ENCODE results near the gene CIB1.
"Not testable (repeated sequence)": the region's sequence is repeated elsewhere in the genome, so short reads cannot be mapped to it uniquely, and the experiment has no call there.

The CIB1 gene

DNA sequence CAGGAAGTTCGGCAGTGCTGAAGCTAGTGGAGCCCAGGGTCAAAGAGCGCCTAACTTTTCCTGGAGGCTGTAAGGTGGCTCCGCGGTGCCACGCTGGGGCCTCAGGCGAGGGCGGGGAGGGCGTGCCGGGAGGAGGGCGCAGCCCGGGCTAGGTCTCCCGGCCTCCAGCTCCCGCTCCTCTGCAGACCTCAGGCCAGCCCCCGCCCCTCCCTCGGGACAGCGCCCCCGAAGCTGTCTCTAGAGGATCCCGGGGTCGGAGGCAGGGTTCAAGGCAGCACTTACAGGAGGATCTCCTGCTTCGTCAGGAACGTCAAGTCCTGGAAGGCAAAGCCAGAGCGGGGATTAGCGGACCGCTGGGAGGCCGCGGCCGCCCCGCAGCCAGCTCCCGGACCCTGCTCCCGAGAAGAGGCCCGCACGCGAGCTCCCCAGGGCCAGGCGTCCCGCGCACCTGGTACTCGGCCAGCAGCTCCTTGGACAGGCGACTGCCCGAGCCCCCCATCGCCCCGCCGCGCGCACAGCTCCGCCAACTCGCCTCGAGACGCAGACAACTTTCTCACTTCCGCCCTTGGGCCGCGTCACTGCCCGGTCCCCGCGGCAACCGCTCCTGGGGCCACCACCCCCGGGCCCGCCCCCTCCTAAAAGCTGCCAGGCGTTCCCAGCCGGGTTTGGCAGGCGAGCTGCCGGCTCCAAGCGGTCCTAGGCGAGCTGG, at the start of gene CIB1:
CIB1 (minus strand) TSS at position 555 of the 709 bp plus-strand sequence; CDS start at position 499, 56 bp downstream.
- peak; percentile 46 for DNase-seq (ENCODE audit: low spot score)

DNA sequence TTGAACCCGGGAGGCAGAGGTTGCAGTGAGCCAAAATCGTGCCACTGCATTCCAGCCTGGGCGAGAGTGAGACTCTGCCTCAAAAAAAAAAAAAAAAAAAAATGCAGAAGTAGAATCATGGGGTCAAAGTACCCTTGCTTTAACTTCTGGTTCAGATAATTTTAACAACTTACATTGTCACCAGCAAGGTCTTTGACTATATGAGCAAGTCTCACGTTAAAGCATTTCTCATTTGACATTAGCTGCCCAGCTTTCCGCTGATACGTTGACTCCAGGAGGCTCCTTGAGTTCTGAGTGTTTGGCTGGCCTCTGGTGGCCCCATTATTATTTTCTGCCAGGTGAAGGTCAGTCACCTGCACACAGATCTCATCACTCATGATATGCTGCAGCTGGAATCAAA, 47.9 kb upstream of the CIB1 start:
- not testable (repeated sequence) for DNase-seq (ENCODE audit: low spot score)

DNA sequence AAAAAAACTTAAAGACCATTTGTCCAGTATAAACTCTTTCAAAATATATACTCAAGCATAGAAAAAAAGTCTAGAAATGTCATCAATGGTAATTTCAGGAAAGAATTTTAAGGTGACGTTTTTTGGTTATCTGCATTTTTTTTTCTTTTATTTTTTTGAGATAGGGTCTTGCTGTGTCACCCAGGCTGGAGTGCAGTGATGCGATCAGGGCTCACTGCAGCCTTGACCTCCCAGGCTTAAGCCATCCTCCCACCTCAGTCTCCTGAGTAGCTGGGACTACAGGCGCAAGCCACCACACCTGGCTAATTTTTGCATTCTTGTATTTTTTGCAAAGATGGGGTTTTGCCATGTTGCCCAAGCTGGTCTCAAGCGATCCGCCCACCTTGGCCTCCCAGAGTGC, 47.0 kb upstream of the CIB1 start:
- not testable (repeated sequence) for DNase-seq (ENCODE audit: low spot score)

DNA sequence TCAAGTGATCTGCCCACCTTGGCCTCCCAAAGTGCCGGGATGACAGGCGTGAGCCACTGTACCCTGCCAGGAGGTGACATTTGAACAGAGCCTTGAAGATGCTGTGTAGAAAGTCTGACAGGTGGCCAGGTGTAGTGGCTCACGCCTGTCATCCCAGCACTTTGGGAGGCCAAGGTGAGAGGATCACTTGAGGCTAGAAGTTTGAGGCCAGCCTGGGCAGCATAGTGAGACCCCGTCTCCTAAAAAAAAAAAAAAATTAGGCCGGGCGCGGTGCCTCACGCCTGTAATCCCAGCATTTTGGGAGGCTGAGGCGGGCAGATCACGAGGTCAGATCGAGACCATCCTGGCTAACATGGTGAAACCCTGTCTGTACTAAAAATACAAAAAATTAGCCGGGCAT, 44.7 kb upstream of the CIB1 start:
- not testable (repeated sequence) for DNase-seq (ENCODE audit: low spot score)

DNA sequence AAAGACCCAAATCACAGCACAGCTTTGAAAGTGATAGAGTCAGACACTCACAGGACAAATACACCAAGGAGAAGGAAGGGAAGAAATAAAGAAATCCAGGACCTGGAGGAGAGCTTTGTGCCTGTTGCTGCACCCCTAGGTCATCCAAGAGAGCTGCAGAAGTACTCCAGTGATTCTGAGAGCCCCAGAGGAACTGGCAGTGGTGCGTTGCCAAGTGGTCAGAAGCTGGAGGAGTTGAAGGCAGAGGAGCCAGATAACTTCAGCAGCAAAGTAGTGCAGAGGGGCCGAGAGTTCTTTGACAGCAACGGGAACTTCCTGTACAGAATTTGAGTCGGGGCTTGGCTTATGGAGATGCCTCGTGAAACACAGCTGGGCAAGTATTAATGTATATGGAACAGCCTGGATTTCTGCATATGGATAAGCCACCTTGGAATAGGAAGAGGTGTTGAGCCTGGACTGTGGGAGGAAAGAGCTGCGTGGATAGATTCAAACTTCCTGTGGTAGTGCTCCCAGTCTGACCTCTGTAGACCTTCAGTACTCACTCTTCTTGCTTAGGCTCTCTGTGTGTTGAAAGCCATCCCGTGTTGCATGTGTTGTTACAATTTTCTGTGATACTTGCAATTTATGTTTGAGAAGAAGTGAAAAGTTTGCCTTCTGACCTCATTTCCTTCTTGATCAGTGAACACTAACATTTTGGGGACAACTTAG, 37.9 kb upstream of the CIB1 start:
- no peak for DNase-seq (ENCODE audit: low spot score)

DNA sequence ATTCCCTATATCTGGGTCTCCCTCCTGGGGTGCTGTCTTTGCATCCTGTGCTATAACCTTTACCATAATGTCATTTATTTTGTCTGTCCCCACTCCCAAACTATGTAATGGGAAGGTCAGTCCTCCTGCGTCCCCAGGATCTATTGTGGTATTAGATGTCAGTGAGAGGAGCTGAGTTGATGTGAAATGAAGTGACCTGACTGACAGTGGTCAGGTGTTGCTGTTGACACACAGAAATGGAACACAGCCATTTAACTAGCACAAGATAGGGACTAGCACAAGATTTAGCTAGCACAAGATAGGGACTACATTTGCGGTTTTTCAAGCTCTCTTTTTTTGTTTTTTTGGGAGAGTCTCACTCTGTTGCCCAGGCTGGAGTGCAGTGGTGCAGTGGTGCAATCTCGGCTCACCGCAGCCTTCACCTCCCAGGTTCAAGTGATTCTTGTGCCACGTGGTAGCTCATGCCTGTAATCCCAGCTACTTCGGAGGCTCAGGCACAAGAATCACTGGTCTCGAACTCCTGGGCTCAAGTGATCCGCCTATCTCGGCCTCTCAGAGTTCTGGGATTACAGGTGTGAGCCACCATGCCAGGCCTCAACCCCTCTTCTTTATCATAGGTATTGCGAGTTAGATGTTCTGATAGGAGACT, 36.9 kb upstream of the CIB1 start:
- no peak for DNase-seq (ENCODE audit: low spot score)

DNA sequence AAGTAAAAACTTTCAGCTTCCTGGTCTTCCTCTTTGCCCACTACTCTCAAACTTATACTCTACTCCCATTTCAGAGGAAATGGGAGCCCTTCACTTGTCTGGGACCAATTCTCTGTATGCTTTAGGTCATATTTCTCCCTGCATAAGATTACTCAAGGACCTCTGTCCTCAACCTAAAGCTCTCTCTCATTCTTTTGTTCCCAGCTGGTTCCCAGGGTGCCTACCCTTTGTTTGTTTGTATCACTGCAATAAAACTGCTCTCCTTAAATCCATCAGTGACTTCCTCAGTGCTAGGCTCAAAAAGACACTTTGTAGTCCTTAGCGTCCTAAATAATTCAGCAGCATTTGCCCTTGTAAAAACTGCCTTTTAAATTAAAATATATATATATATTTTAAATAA, 34.7 kb upstream of the CIB1 start:
- DNase-seq (ENCODE audit: low spot score) = no peak

DNA sequence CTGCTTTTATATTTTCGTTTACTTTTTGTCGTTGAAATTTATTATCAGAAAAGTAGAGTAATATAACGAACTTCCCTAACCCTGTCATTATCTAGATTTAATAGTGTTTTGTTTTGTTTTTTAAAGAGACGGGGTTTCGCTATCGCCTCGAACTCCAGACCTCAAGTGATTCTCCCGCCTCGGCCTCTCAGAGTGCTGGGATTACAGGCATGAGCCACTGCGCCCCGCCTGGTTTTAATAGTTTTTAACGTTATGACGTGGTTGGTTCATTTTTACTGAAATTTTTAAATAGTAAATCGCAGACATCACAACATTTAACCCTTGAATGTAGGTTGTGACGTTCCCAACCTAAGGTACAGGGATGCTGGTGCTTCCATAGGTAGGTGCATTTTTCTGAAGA, 32.7 kb upstream of the CIB1 start:
- no peak for DNase-seq (ENCODE audit: low spot score)

DNA sequence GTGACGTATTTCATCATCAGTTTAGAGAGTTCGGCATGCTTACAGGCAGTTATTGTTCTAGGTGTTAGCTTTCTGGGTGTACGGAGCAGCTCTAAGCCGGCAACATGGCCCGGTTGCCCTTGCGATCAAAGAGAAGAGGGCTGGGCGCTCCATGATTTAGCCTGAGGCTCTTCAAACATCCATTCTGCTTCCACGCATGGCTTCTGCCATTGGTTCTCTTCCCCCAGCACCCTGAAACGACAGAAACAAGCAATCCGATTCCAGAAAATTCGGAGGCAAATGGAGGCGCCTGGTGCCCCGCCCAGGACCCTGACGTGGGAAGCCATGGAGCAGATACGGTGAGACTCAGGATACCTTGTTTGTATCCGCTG, 32.3 kb upstream of the CIB1 start:
- DNase-seq (ENCODE audit: low spot score) = peak; percentile 29

DNA sequence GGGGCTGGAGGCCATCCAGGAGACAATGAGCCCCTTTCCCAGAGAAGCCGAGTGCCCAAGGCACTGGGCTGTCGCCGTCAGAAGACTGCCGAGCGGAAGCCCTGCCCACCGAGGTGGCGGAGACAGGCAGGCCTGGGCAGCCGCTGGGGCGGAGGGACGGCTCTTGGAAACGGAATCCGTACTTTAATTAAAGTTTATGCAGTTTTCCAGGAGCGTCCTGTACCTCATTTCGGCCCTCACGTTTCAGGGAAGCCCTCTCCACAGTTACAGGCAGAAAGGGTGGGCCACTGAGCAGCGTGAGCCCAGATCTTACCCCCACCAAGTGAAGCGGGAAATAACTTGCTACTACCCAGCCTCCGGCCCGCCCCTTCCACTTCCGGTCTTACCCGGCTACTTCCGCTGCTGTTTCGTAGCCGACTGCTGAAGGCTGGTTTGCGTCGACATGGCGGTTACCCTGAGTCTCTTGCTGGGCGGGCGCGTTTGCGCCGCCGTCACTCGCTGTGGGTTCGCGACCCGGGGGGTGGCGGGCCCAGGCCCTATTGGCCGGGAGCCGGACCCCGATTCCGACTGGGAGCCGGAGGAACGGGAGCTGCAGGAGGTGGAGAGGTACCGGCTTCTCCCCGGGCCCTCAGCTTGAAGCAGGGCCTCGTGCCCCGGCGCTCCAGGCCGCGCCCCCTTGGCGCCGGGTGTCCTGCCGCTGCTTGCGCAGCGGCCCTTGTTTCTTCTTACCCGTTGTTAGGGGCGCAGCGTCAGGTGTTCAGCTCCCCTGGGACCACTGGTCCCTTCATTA, 31.7 kb upstream of the CIB1 start, which contains the start of gene NGRN:
NGRN (plus strand) TSS at position 402 of the 790 bp plus-strand sequence; CDS start at position 443, 41 bp downstream.
- peak; percentile 85 for DNase-seq (ENCODE audit: low spot score)

DNA sequence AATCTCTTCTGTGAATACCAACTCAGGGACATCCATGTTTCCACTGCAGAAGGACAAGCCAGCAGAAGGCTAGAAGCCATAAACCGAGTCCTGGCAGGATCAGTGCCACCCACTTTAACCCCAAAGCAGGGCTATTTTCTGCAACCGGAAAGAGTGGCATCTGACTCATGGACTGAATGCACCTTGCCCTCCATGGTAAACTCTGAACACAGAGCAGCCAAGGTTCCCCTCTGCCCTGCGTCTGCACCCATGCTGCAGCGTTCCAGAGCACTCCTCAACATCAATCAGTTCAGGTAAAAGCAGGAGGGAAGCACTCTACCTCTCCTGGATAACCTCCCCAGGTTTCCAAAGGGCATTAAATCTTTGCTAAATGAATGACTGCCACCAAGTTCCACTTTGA, 30.9 kb upstream of the CIB1 start:
- DNase-seq (ENCODE audit: low spot score) = no peak

DNA sequence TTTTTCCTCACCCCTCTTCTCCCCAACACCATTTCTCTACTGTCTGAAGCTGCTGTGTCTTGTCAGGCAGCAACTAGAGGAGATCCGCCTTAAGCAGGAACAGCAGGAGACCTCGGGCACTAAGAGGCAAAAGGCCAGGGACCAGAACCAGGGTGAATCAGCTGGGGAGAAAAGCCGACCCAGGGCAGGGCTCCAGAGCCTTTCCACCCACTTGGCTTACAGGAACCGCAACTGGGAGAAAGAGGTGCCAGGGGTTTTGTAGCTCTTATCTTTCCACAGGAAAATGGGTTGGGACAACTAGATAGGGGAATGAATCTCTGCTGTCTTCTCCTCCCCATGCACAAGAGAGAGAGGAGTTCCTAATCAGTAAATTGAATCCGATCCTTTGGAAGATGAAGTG, 28.7 kb upstream of the CIB1 start:
- DNase-seq (ENCODE audit: low spot score) = no peak

DNA sequence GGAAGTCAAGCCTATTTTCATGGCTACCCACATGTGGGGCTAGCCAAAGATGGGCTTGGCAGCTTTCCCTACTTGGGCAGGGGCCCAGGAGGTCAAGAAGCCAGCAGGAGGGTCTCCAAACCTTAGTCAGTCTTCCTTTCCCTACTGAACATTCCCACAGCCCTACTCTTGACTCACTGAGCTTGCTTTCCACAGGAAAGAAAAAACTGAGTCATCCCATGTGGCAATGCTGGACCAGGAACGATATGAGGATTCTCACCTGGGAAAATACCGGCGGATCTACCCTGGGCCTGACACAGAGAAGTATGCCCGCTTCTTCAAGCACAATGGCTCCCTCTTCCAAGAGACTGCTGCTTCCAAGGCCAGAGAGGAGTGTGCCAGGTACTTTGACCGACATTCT, 28.1 kb upstream of the CIB1 start:
- no peak for DNase-seq (ENCODE audit: low spot score)

DNA sequence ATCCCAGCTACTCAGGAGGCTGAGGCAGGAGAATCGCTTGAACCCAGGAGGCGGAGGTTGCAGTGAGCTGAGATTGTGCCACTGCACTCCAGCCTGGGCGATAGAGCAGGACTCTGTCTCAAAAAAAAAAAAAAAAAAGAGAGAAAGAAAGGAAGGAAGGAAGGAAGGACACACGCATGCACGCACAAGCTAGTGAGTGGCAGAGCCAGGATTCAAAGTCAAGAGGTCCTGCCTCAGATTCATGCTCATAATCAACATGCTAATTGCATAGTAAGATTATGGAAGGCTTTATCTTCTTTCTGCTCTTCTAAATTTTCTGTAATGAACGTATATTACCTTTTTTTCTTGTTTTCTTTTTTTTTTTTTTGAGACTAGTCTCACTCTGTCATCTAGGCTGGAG, 27.0 kb upstream of the CIB1 start:
- not testable (repeated sequence) for DNase-seq (ENCODE audit: low spot score)

DNA sequence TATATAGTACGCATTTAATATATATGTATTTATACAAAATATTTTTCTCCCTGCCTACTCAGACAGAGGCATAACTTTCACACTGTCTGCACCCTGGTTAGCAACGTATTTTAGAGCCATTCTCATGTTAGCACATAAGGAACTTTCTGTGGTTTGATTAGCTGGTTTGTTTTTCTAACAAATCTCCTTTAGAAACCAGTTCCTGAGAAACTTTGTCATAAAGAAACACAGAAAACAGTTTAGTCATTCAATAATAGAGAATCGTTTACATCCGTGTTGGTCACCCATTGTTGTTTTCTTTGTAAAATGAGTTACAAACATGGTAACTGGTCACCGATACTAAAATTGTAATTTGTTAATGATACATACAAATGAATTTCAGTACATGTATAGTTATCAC, 25.8 kb upstream of the CIB1 start:
- no peak for DNase-seq (ENCODE audit: low spot score)

DNA sequence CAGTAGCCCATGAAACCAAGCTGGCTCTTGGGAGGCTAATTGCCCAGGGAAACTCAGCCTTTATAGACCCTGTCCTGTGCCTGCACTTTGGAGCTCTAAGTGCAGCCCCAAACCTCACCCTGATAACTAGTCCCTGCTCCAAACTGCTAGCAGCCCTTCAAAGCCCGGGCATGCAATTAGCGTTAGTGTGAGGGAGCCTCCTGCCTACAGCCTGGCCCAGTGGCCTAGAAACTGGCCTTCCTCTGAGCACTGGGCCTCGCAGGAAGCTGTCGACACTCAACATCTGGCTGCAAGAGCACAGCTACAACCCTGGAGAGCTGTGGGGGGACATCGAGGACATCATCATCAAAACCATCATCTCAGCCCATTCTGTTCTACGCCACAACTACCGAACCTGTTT, 24.0 kb upstream of the CIB1 start:
- DNase-seq (ENCODE audit: low spot score) = no peak

DNA sequence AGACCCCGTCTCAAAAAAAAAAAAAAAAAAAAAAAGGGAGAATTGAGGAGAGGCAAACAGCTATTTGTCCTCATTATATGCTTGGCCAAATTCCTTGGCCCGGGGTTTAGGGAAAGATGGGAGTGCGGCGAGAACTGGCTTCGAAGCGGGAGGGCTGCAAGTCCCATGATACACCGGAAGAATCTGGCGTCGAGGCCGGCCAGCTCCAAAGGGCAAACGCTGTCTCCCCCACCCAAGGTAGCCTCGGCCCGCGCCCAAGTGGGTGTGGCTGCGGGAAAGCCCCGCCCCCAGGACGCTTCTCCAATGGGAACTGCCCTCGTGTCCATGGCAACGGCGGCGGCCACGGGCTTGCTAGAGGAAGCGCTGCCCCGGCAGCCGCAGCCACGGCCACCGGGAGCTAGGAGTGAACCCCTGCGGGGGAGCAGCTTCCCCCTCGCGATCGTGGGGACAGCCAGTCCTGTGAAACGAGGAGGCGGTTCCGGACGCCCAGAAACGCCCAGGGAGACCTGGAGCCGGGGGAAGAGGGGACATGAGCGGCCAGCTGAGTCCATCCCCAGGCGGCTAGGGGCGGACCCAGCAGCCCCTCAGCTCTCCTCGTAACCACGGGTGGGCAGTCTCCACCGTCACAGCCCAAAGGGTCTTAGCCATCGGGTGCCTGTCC, 15.6 kb upstream of the CIB1 start, which contains the start of gene TTLL13:
TTLL13 (plus strand) TSS at position 354 of the 661 bp plus-strand sequence. CDS start 1,075 bp downstream, outside the sequence.
- peak; percentile 70 for DNase-seq (ENCODE audit: low spot score)

DNA sequence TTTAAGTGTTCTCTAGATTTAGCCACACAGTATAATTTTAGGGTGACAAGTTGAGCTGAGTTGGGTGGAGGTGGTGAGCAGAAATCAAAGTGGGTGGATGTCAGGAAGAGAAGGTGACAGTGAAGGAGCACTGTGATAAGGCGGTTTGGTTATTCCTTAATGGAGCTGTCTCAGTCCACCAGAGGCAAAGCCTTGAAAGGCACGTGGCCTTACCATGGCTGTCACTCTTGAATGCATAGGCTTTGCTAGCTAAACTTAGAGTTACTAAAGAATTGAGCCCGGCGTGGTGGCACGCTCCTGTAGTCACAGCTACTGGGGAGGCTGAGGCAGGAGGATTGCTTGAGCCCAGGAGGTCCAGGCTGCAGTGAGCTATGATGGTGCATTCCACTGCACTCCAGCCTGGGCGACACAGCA, 15.1 kb upstream of the CIB1 start:
- no peak for DNase-seq (ENCODE audit: low spot score)

DNA sequence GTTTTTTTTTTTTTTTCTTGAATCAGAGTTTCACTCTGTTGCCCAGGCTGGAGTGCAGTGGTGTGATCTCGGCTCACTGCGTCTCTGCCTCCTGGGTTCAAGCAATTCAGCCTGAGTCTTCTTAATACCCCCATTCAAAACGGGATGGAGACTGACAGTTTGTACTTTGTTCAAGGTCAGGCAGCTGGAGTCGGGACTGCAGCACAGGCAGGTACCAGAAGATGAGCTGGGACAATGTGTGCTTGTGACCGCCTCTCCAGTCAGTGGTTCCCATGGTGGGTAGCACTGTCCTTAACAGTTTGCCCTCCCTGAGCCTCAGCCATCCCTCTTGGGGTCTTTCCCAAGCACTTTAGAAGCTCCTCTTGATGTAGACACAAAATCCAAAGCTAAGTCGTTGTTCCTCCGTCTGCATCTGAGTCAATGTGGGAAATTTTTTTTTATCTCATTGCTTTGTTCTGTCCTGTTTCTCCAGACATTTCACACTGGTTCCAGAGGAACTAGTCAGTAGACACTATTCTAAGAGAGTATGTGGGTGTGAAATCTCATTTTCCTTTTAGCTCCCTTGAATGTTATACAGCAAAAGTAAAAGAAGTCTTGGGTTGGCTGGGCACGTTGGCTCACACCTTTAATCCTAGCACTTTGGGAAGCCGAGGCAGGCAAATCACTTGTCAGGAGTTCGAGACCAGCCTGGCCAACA, 10.3 kb upstream of the CIB1 start:
- no peak for DNase-seq (ENCODE audit: low spot score)

DNA sequence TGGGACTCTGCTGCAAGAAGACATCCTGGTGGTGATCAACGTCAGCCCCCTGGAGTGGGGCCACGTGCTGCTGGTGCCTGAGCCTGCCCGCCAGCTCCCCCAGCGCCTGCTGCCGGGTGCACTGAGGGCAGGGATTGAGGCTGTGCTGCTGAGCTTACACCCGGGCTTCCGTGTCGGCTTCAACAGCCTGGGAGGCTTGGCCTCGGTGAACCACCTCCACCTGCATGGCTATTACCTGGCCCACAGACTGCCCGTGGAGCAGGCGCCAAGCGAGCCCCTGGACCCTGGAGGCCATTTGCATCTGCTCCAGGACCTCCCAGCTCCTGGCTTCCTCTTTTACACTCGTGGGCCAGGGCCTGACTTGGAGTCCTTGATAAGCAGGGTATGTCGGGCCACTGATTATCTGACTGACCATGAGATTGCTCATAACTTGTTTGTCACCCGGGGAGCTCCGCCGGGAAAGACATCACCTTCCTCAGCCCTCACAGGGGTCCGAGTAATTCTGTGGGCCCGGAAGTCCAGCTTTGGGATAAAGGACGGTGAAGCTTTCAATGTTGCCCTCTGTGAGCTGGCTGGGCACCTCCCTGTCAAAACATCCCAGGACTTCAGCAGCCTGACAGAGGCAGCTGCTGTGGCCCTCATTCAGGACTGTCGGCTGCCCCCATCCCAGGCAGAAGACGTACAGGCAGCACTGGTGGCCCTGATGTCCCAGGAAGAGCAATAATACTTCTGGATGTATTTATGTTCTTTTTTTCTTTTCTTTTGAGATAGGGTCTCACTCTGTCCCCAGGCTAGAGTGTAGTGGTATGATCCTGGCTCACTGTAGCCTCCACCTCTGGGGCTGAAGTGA, 7.8 kb upstream of the CIB1 start:
- no peak for DNase-seq (ENCODE audit: low spot score)

Measured in germinal center (tissue), 1 donor.